ENCODE results near the gene BCL11A. TPM values are rescaled to one million over a fixed set of nuclear protein-coding genes. Genes with fewer than 3 reads are reported as not detected.

Gene BCL11A
- total RNA-seq, 1 donor from 2014 or later = 6.7 TPM

GRCh38 chr2:60450488-60450887 lies 103.0 kb downstream of the BCL11A start:
- Histone ChIP-seq H3K36me3 (ENCODE audit: control insufficient read depth, insufficient read depth, low read length) (no peaks in the 10 kb centered on the region), H3K27me3 (ENCODE audit: control insufficient read depth, insufficient read depth, low read length) (no peaks in the 10 kb centered on the region), H3K4me3 (ENCODE audit: low read depth, low read length) (no peak overlapping the region)
- no peak for DNase-seq (ENCODE audit: low read depth)
- TF ChIP-seq CTCF (IDR thresholded peaks at IDR 0.05; ENCODE audit: insufficient read depth, low read length, poor library complexity, severe bottlenecking) = no peak

DNA sequence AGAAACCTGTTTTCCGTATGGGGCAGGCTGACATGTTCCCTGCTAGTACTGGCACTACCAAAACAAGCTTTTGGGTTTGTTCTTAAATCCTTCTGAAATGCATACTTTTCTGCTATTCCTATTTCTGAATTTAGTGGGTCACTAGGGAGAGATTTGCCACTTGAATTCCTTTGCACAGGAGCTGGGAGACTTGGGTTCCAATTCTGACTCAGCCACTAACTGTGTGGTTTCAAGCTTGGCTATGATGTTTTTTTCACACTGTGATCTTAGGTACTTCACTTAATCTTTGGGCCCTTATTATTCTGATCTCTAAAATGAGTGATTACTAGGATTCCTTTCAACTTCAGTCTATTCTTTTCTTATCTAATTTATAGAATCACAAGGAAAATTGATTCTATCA lies 105.5 kb downstream of the BCL11A start:
- Histone ChIP-seq H3K4me3 (ENCODE audit: low read depth, low read length) (no peak overlapping the region), H3K27me3 (ENCODE audit: control insufficient read depth, insufficient read depth, low read length) (no peaks in the 10 kb centered on the region), H3K36me3 (ENCODE audit: control insufficient read depth, insufficient read depth, low read length) (no peaks in the 10 kb centered on the region)
- TF ChIP-seq CTCF (IDR thresholded peaks at IDR 0.05; ENCODE audit: insufficient read depth, low read length, poor library complexity, severe bottlenecking) = no peak
- no peak for DNase-seq (ENCODE audit: low read depth)

DNA sequence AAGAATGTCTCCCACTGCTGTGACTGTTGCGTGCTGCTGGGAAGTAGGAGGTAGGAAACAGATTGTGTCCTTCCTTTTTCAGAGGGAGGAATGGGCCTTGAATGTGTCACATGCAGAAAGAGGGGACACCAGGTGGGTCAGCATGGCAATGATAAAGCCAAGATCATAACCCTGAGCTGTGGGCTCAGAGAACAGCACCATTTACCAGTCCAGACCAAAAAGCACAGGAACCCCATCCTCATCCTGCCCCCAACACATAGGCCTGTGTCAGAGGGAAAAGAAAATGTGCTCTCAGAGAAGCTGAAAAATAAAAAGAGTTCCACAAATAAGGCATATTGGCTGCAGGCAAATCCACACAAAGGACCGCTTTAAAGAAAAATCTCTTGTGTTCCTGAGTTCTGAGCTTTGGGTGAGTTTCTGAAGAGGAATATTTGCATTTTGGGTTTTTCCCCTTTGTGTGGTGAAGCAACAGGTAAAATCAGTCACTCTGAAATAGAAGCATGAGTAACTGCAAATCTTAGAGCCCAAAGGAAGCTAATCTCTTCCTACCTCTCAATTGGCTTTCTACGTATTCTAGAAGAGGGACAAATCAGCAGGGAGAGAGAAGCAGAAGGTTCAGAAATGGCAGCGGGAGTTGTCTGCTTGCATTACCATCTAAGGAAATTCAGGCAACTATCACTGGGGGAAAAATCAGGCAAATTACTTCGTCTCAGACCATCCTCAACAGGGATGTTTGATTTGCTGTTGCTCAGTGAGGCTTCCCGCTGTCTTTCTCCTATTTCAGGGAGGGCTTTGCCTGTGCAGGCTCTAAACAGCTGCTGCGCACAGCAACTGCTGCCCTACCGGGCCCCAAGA lies 106.8 kb downstream of the BCL11A start:
- H3K4me3 ChIP-seq (ENCODE audit: low read depth, low read length) = no peak overlapping the region
- H3K27me3 ChIP-seq (ENCODE audit: control insufficient read depth, insufficient read depth, low read length) = no peaks in the 10 kb centered on the region
- TF ChIP-seq CTCF (IDR thresholded peaks at IDR 0.05; ENCODE audit: insufficient read depth, low read length, poor library complexity, severe bottlenecking) = no peak
- H3K36me3 ChIP-seq (ENCODE audit: control insufficient read depth, insufficient read depth, low read length) = no peaks in the 10 kb centered on the region
- DNase-seq (ENCODE audit: low read depth) = no peak

DNA sequence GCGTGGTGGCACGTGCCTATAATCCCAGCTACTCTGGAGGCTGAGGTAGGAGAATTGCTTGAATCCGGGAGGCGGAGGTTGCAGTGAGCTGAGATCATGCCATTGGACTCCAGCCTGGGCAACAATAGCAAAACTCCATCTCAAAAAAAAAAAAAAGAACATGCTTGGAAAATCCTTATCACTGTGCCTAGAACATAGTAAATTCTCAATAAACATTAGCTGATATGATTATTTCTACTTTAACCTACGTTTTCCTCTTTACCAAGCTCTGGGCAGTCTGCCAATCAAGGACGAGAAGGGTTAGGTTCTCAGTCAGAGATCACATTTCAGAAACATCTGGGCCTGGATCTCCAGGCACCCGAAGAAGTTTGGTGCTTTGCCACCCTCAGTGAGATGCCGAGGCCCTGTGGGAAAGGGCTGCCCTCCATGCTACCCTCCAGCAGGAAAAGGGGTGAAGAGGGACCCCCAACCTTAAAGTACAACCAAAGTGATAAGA lies 107.7 kb downstream of the BCL11A start:
- Histone ChIP-seq H3K27me3 (ENCODE audit: control insufficient read depth, insufficient read depth, low read length) (no peaks in the 10 kb centered on the region), H3K4me3 (ENCODE audit: low read depth, low read length) (no peak overlapping the region), H3K36me3 (ENCODE audit: control insufficient read depth, insufficient read depth, low read length) (no peaks in the 10 kb centered on the region)
- TF ChIP-seq CTCF (IDR thresholded peaks at IDR 0.05; ENCODE audit: insufficient read depth, low read length, poor library complexity, severe bottlenecking) = no peak
- DNase-seq (ENCODE audit: low read depth) = no peak

DNA sequence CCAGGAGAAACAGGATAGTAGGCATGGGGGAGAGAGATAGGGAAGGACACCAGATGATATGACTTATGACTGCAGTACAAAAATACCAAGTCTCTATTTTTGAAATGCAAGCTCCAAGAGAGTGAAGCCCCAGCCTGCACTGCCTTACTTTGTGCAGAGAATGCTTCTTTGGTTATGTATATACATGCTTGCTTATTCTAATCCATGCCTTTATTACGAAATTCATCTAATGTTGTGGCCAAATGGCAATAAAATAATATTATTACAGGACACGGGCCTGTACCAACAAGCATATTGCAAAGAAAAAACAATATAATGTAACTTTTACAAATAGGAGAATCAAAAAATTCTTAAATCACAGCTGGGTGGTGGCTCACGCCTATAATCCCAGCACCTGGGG lies 110.8 kb downstream of the BCL11A start:
- DNase-seq (ENCODE audit: low read depth) = no peak
- no peak overlapping the region for H3K4me3 ChIP-seq (ENCODE audit: low read depth, low read length)
- H3K36me3 ChIP-seq (ENCODE audit: control insufficient read depth, insufficient read depth, low read length) = no peaks in the 10 kb centered on the region
- H3K27me3 ChIP-seq (ENCODE audit: control insufficient read depth, insufficient read depth, low read length) = no peaks in the 10 kb centered on the region
- TF ChIP-seq CTCF (IDR thresholded peaks at IDR 0.05; ENCODE audit: insufficient read depth, low read length, poor library complexity, severe bottlenecking) = no peak

All from kidney epithelial cell (primary cell).